Testis (tissue), 3 donors: ENCODE results near the gene HTR7. TPM values are rescaled to one million over a fixed set of nuclear protein-coding genes. Genes with fewer than 3 reads are reported as not detected.

Source experiments
- DNase-seq: peaks from one replicate; pipeline ENCODE4 v3.0.0-alpha.2; 2019
- H3K27ac ChIP-seq, 2 donors: fragments of 200-600 bp; sonication (generic); one replicate each; pipeline ENCODE4 v1.5.1; 2019
- H3K27me3 ChIP-seq: fragments of 200-600 bp; sonication (generic); one replicate; pipeline ENCODE4 v1.5.1; 2019
- H3K36me3 ChIP-seq: fragments of 200-600 bp; sonication (generic); one replicate; pipeline ENCODE4 v1.5.1; 2017; ENCODE audit warnings: low read depth; ENCODE audit errors: missing control alignments
- H3K4me1 ChIP-seq: fragments of 200-600 bp; sonication (generic); one replicate; pipeline ENCODE4 v1.5.1; 2019
- H3K4me3 ChIP-seq, 2 donors: fragments of 200-600 bp; sonication (generic); one replicate each; pipeline ENCODE4 v1.5.1; 2017 to 2019
- H3K9me3 ChIP-seq: fragments of 200-600 bp; sonication (generic); one replicate; pipeline ENCODE4 v1.5.1; 2017
- POLR2A ChIP-seq: fragments of 450-650 bp; IDR thresholded peaks from one replicate; pipeline ENCODE4 v1.6.1; 2017; ENCODE audit warnings: antibody characterized with exemption, mild to moderate bottlenecking, moderate library complexity
- WGBS, 2 donors: methylation state at CpG; one replicate each; pipeline ENCODE4 v1.1.5; 2018; 5-methylcytosine and 5-hydroxymethylcytosine counted together
- intact Hi-C: fragments of 100-400 bp; cut with DNase I; formaldehyde crosslinking; loops from one replicate; pipeline ENCODE4 v1.15.1; 2023; ENCODE audit warnings: low total_unique reads
- polyA plus RNA-seq: library from polyadenylated mRNA; stranded (reverse); fragments of 350-450 nt; fragmentation: Illumina TruSeq; extraction: RNeasy Lipid Tissue Mini Kit (QIAGEN cat#74804); gene quantifications from one replicate; pipeline ENCODE4 v1.2.3, GENCODE V29; 2014; ENCODE audit warnings: low read depth, low replicate concordance; ENCODE audit not compliant: insufficient read depth
- total RNA-seq, 2 donors: library from RNA; depleted of rRNA; stranded (reverse); fragments of >200 nt; gene quantifications; one replicate each; pipeline ENCODE4 v1.2.3, GENCODE V29; 2016
- TF ChIP-seq, protein P1 (sequence below), 3 experiments: fragments of 450-650 bp in 2 of 3; fragments of 200-600 bp in 1 of 3; sonication (generic) in 1 of 3; IDR thresholded peaks; one replicate each; pipeline ENCODE4 v1.5.1; 2016 to 2019; ENCODE audit warnings: antibody characterized with exemption in 3 of 3, mild to moderate bottlenecking in 2 of 3, moderate library complexity in 1 of 3

Gene HTR7
- total and polyA plus RNA-seq, 3 donors from 2014 or later: 8.3 to 26.2 (median 9.4) TPM

DNA sequence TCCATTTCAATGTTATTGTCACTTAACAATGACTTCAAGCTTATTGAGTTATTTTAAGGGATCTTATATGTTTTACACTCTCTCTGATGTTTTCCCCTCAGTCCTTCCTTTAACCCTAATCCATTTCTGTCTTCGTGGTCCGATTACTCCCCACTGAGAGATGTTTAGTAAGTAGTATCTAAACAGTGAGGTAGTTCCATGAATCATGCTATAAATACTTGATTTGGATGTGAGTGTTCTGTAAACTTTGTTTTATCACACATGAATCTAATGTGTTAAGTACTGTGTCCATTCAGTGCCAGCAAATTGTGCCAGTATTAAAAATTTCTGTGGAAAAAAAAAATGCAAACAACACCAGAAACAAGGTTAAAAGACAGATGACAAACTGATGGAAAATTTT lies 32.5 kb upstream of the HTR7 start:
- Histone ChIP-seq H3K36me3 (no peaks in the 10 kb centered on the region), H3K27me3 (no peaks in the 10 kb centered on the region), H3K27ac (no peak overlapping the region), H3K4me3 (no peak overlapping the region), H3K9me3 (no peaks in the 10 kb centered on the region), H3K4me1 (no peaks in the 10 kb centered on the region)
- intact Hi-C loops: no loop called here
- no peak for DNase-seq
- TF ChIP-seq, protein P1, sequence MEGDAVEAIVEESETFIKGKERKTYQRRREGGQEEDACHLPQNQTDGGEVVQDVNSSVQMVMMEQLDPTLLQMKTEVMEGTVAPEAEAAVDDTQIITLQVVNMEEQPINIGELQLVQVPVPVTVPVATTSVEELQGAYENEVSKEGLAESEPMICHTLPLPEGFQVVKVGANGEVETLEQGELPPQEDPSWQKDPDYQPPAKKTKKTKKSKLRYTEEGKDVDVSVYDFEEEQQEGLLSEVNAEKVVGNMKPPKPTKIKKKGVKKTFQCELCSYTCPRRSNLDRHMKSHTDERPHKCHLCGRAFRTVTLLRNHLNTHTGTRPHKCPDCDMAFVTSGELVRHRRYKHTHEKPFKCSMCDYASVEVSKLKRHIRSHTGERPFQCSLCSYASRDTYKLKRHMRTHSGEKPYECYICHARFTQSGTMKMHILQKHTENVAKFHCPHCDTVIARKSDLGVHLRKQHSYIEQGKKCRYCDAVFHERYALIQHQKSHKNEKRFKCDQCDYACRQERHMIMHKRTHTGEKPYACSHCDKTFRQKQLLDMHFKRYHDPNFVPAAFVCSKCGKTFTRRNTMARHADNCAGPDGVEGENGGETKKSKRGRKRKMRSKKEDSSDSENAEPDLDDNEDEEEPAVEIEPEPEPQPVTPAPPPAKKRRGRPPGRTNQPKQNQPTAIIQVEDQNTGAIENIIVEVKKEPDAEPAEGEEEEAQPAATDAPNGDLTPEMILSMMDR (IDR thresholded peaks at IDR 0.05): no peak
- TF ChIP-seq POLR2A: no peak
- 91 to 100% methylated on average over 2 of the region's 2 CpGs for WGBS, 2 donors

DNA sequence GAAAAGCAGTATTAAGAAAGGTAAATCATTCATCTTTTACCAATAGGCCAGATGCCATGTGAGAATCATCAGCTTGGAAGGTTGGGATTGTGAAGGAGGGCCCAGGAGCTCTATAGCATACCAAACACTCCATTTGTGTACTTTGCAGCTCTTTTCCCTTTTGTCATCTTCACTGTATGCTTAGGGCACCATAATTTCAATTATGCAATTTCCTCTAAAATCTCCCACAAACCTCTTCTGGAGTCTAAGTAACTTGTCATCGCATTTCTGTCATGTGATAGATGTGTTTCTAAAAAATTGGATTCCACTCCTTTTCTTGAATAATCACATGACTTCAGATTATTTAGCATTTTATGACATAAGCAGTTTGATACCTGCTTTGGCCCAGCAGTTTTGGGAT lies 31.8 kb upstream of the HTR7 start:
- intact Hi-C loops: no loop called here
- Histone ChIP-seq H3K27me3 (no peaks in the 10 kb centered on the region), H3K36me3 (no peaks in the 10 kb centered on the region), H3K9me3 (no peaks in the 10 kb centered on the region), H3K27ac (no peak overlapping the region), H3K4me1 (no peaks in the 10 kb centered on the region), H3K4me3 (no peak overlapping the region)
- no peak for TF ChIP-seq POLR2A
- TF ChIP-seq, protein P1 (IDR thresholded peaks at IDR 0.05): no peak
- WGBS, 2 donors: 92 to 96% methylated on average over 1 of the region's 1 CpG
- no peak for DNase-seq

DNA sequence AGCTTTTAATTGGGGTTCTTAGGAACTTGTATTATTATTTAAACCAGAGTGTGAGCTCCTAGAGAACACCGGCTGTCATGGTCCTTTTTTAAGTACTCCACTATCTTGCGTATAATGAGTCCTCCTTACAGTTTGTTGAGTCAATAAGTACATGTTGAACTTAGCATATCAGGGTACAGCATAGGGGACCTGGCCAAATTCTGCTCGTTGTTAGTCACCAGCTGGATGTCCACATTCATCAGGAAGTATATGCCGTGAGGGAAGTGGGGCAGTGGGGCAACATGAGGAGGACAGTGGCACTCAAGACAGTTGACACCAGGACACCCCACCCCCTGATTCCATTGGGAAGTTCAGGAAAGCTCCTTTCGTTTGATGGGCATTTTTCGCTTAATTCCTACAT lies 30.5 kb upstream of the HTR7 start:
- Histone ChIP-seq H3K27me3 (no peaks in the 10 kb centered on the region), H3K4me1 (no peaks in the 10 kb centered on the region), H3K4me3 (no peak overlapping the region), H3K9me3 (no peaks in the 10 kb centered on the region), H3K27ac (no peak overlapping the region), H3K36me3 (no peaks in the 10 kb centered on the region)
- DNase-seq: no peak
- intact Hi-C loops: no loop called here
- TF ChIP-seq POLR2A: no peak
- TF ChIP-seq, protein P1 (IDR thresholded peaks at IDR 0.05): no peak
- WGBS, 2 donors: 87 to 94% methylated on average over 6 of the region's 6 CpGs

DNA sequence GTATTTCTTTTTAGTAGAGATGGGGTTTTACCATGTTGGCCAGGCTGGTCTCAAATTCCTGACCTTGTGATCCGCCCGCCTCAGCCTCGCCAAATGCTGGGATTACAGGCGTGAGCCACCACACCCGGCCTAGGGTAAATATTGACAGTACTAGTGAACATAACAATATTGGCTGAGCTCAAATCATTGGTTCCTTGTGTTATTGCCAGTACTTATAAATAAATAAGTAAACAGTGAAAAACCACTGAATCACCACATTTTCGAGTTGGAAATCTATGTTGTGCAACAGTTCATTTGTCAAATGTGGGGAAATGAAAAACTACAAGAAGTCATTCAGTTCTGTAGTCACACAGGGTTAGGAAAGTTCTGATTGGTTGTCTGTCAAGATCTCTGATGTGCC lies 29.7 kb upstream of the HTR7 start:
- H3K27ac ChIP-seq: no peak overlapping the region
- TF ChIP-seq, protein P1 (IDR thresholded peaks at IDR 0.05): no peak
- no peak for TF ChIP-seq POLR2A

GRCh38 chr10:90885176-90885575 lies 27.3 kb upstream of the HTR7 start:
- Histone ChIP-seq H3K36me3 (no peaks in the 10 kb centered on the region), H3K4me3 (no peak overlapping the region), H3K27ac (no peak overlapping the region), H3K27me3 (no peaks in the 10 kb centered on the region), H3K4me1 (no peaks in the 10 kb centered on the region), H3K9me3 (no peaks in the 10 kb centered on the region)
- intact Hi-C loops: no loop called here
- TF ChIP-seq, protein P1 (IDR thresholded peaks at IDR 0.05): no peak
- TF ChIP-seq POLR2A: no peak
- DNase-seq: no peak
- 97 to 100% methylated on average over 1 of the region's 1 CpG for WGBS, 2 donors

More for the DNA sequence above, 29.7 kb upstream of the HTR7 start:
- intact Hi-C loops: no loop called here
- H3K4me3 ChIP-seq: no peak overlapping the region
- WGBS, 2 donors: 90 to 96% methylated on average over 6 of the region's 6 CpGs
- H3K36me3 ChIP-seq: no peaks in the 10 kb centered on the region
- no peaks in the 10 kb centered on the region for H3K9me3 ChIP-seq
- no peaks in the 10 kb centered on the region for H3K4me1 ChIP-seq
- DNase-seq: no peak
- H3K27me3 ChIP-seq: no peaks in the 10 kb centered on the region
